Measurements from ENCODE around the gene DMRTA1.
"Not testable (repeated sequence)": the region's sequence is repeated elsewhere in the genome, so short reads cannot be mapped to it uniquely, and the experiment has no call there.

DMRTA1 gene, protein sequence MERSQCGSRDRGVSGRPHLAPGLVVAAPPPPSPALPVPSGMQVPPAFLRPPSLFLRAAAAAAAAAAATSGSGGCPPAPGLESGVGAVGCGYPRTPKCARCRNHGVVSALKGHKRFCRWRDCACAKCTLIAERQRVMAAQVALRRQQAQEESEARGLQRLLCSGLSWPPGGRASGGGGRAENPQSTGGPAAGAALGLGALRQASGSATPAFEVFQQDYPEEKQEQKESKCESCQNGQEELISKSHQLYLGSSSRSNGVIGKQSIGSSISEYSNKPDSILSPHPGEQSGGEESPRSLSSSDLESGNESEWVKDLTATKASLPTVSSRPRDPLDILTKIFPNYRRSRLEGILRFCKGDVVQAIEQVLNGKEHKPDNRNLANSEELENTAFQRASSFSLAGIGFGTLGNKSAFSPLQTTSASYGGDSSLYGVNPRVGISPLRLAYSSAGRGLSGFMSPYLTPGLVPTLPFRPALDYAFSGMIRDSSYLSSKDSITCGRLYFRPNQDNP

DNA sequence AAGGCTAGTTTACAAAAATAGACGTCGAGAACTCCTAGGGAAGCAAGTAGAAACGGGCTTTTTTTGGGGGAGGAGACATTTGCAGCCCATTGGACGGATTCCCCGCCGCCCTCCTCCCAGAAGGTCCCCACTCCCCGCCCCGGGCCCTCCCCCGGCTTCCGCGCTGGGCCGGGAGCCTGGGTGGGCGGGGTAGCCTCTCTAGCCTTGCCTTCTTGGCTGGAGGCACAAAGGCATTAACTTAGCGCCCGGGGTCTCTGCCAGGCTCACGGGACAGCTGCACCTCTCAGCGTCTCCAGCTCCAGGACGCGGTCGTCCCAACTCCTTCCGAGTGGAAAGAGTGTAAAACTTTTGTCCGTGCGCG lies at the start of gene DMRTA1:
DMRTA1 (plus strand) TSS at position 236 of the 361 bp plus-strand sequence. CDS start 242 bp downstream, outside the sequence.
- peak; percentile 41 for DNase-seq (ENCODE audit: low read depth)
- H3K4me3 ChIP-seq (ENCODE audit: low read depth, low read length), result peak within 1 kb of the TSS; percentile 70

DNA sequence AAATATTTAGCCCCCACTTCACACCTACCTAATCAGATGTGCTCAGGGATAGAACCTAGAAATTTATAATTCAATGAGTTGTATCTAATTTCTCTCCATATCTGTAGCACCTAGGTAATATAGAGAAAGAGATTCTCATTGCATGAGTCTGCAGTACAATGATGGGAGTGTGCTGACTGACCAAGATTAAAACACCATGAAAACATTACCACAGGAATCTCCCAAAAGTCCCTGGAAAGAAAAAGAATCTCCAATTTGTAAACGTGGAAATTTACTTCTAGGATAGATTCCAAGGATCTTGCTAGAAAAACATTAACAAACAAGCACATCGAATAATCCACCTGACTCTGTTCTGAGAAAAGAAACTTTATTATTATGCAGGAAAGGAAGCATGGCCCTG lies 45.0 kb upstream of the DMRTA1 start:
- no peak overlapping the region for H3K4me3 ChIP-seq (ENCODE audit: low read depth, low read length)
- no peak for DNase-seq (ENCODE audit: low read depth)

DNA sequence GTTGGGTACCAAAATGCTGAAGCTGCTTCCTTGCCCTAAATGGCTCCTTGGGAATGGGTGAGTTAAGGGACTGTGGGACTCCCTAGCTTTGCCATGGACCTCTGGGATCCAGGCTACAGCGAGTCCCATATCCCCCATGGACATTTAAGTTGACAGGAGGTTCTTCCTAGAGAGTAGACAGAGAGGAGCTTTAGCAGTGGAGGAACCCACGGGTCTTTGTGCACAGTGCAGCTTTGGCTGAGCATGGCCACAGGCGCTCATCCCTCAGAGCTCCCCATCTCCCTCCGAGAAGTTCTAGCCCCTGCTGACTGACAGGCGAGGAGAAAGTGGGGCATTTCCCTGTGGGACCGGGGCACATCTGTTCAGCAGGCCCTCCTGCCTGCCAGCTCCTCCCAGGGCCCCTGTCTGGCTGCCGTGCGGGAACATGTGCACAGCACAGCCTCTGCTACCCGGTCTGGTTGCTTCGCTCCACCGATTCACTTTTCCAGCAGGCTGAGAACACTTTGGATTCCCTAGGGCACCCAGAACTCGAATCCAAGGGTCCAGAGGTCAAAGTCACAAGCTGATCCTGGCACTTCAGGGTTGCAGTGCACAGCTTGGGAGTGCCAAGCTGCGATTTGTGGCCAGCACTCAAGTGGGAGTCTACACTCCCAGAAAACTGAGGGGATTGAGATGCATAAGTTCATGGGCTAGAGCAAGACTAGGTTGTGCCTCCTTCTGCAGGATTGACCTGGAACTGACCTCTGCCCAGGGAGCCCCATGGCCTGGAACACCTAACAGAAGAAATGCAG lies 40.6 kb upstream of the DMRTA1 start:
- H3K4me3 ChIP-seq (ENCODE audit: low read depth, low read length), result no peak overlapping the region
- DNase-seq (ENCODE audit: low read depth), result no peak

- H3K4me3 ChIP-seq (ENCODE audit: low read depth, low read length), result no peak overlapping the region
- no peak for DNase-seq (ENCODE audit: low read depth)
Measured at GRCh38 chr9:22413884-22414283, 32.7 kb upstream of the DMRTA1 start.

DNA sequence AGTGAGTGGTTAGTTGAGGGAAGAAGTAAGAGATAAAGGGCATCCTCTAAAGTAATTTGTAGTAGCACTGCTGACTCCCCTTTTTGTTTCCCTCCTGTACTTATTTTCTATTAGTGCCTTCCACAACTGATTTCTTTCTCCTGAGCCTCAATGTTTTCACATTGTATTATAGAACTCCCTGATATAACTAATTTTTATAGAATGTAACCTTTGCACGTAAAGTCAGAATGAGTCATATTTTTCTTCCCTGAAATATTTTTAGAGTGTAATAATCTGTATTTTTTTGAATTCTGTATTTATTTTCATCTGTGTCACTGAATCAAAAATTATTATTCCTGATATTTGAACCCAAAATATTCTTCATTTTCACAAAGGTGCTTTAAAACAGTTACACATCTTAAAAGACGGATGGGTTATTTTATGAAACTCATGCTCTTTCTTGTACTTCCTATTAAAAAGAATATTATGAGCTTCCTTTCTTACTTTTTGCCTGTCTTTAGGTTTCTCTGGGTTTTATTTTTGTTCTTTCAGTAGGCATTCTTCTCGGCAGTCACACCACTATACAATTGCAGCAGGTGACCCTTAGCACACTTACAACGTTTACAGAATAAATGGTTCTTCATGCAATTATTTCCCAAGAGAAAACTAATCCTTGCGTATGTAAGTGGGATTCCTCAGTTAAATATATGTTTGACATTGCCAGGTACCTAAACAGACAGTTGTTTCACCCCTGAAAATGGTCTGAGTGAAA lies 30.5 kb upstream of the DMRTA1 start:
- DNase-seq (ENCODE audit: low read depth), result peak; percentile 25
- no peak overlapping the region for H3K4me3 ChIP-seq (ENCODE audit: low read depth, low read length)

DNA sequence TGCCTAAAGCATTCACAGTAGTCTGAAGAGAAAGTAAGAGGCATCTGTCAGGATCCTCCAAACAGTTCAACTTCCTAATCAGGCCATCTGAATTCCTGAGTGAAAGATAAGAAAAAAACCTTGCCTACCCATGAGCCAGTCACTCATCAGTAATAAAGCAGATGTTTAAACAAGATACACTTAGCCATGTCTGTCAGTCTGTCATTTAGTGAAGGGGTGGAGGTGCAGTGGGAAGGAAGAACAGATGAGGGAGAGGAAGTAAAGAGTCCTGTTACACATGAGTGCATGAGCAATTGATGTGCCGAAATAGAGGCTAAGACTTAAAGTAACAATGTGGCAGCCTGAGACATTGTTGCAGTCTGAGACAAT lies 29.9 kb upstream of the DMRTA1 start:
- DNase-seq (ENCODE audit: low read depth), result peak; percentile 65
- no peak overlapping the region for H3K4me3 ChIP-seq (ENCODE audit: low read depth, low read length)

DNA sequence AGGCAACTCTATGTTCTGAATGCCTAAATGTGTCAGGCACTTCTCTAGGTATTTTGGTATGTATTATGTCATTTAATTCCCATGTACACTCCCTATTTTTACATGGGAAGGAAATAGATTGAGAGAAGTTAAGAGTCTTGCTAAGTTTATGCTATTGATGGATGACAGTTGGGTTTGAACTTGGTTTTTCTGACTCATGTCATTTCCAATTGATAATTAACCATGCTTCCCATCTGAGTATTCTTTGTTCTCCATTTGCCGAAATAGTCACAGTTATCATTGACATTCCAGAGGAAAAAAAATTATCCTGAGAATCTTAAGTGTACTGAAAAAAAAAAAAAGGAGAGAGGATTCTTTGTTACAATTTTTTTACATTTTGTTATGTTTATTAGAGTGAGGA lies 23.1 kb upstream of the DMRTA1 start:
- H3K4me3 ChIP-seq (ENCODE audit: low read depth, low read length), result no peak overlapping the region
- DNase-seq (ENCODE audit: low read depth), result no peak

DNA sequence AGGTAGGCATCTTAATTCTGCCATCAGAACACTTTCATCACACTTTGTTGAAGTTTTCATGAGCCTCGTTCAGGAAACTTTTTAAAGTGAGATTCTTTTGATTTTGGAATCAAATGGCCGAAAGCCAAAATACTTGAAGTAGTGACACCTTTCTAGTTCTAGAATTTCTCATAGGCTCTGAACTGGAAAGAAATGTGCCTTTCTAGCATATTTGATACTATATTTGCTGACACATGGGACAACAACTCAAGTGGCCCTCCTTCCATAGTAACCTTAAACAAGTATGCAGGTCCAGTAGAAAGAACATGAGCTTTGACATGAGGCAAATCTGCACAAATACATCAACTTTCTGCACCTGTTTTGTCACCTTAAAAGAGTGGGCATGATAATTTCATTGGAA lies 22.0 kb upstream of the DMRTA1 start:
- no peak for DNase-seq (ENCODE audit: low read depth)

GRCh38 chr9:22425551-22425950 lies 21.1 kb upstream of the DMRTA1 start:
- no peak overlapping the region for H3K4me3 ChIP-seq (ENCODE audit: low read depth, low read length)
- no peak for DNase-seq (ENCODE audit: low read depth)

More for the DNA sequence above, 22.0 kb upstream of the DMRTA1 start:
- no peak overlapping the region for H3K4me3 ChIP-seq (ENCODE audit: low read depth, low read length)

DNA sequence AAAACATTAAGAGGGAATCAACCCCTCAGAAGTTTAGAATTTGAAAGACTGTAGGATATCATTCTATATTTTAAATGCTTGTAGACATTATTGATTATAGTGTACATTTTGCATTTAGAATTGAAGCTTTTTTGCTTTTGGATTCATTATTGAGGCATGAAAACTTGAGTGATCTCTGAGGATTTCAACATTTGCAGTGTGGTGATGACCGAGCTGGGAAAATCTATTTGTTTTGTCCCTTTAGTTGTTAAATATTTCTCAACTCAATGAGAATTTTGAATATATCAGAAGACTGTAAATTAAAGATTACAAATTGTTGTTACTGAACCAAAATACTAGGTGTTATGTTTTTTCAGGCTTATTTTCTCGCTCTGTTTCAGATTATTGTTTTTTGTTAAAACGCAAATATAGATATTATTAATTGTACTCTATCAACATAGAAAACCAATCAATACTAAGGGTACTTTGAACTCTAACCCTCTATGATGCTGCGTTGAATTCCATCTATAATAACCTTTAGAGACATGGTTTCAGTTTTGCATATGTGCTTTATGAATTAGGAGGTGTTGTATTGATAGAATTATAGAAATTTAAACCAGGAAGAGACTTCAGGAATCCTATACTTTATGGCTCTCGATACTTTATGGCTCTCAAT lies 19.3 kb upstream of the DMRTA1 start:
- H3K4me3 ChIP-seq (ENCODE audit: low read depth, low read length), result no peak overlapping the region
- no peak for DNase-seq (ENCODE audit: low read depth)

- no peak overlapping the region for H3K4me3 ChIP-seq (ENCODE audit: low read depth, low read length)
- DNase-seq (ENCODE audit: low read depth), result no peak
Measured at GRCh38 chr9:22433691-22434090, 12.9 kb upstream of the DMRTA1 start.

- not testable (repeated sequence) for H3K4me3 ChIP-seq (ENCODE audit: low read depth, low read length); DNase-seq (ENCODE audit: low read depth)
Measured at GRCh38 chr9:22435252-22435651, 11.4 kb upstream of the DMRTA1 start.

- not testable (repeated sequence) for DNase-seq (ENCODE audit: low read depth); H3K4me3 ChIP-seq (ENCODE audit: low read depth, low read length)
Measured at GRCh38 chr9:22437461-22438067, 9.1 kb upstream of the DMRTA1 start.

DNA sequence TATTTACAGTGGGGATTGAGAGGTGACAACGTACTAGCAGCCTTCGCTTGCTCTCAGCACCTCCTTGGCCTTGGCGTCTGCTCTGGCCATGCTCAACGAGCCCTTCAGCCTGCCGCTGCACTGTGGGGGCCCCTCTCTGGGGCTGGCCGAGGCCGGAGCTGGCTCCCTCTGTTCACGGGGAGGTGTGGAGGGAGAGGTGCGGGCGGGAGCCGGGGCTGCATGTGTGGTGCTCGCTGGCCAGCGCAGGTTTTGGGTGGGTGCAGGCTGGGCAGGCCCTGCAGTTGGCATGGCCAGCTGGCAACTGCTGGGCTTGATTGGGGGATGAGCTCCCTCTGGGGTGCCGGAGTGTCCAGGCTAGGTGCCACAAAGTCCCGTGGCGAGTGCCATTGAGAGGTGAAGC lies 5.8 kb upstream of the DMRTA1 start:
- H3K4me3 ChIP-seq (ENCODE audit: low read depth, low read length), result no peak overlapping the region
- no peak for DNase-seq (ENCODE audit: low read depth)

- peak overlapping the region; percentile 70 for H3K4me3 ChIP-seq (ENCODE audit: low read depth, low read length)
- no peak for DNase-seq (ENCODE audit: low read depth)
Measured at GRCh38 chr9:22446950-22447617, 460 bp downstream of the DMRTA1 start.

- H3K4me3 ChIP-seq (ENCODE audit: low read depth, low read length), result peak overlapping the region; percentile 70
- no peak for DNase-seq (ENCODE audit: low read depth)
Measured at GRCh38 chr9:22447618-22448305, 1.1 kb downstream of the DMRTA1 start.

GRCh38 chr9:22449719-22450118 lies 3.1 kb downstream of the DMRTA1 start:
- H3K4me3 ChIP-seq (ENCODE audit: low read depth, low read length), result no peak overlapping the region
- no peak for DNase-seq (ENCODE audit: low read depth)

GRCh38 chr9:22452415-22453010 lies 5.9 kb downstream of the DMRTA1 start:
- no peak overlapping the region for H3K4me3 ChIP-seq (ENCODE audit: low read depth, low read length)
- peak; percentile 5 for DNase-seq (ENCODE audit: low read depth)
